NCI-H446 treated with DMSO at 0.1 percent for 48 hours (cell line): ENCODE data around the gene EDA2R.

Experiments
- DNase-seq: peaks from one replicate; lab custom pipeline; 2025; lab: John Stamatoyannopoulos, UW

The EDA2R gene

GRCh38 chrX:66638591-66639500 lies at the start of gene EDA2R:
TSS of gene EDA2R (minus strand) at chrX:66639078. CDS start at chrX:66616020, 23,058 bp downstream.
- no peak for DNase-seq

DNA sequence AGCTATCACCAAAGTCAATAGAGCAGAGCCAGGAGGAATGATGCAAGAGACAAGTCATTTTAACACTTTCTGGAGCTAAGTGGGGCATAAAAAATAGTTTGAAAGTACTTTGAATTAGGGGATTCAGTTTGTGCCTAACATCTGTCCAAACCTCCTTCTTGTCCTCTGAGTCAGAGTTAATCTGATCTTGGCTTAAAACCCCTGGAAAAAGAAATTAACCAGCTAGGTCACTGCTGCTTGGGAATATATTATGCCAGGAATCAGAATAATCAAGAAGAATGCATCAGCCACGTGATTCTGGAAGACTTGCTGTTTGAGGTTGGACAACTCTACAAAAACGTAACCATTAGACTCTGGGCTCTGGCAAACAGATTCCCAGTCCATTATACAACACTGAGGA lies 45.3 kb upstream of the EDA2R start:
- DNase-seq: no peak

- no peak for DNase-seq
Measured at GRCh38 chrX:66680451-66680850, 41.6 kb upstream of the EDA2R start.

- no peak for DNase-seq
Measured at GRCh38 chrX:66677430-66677829, 38.6 kb upstream of the EDA2R start.

DNA sequence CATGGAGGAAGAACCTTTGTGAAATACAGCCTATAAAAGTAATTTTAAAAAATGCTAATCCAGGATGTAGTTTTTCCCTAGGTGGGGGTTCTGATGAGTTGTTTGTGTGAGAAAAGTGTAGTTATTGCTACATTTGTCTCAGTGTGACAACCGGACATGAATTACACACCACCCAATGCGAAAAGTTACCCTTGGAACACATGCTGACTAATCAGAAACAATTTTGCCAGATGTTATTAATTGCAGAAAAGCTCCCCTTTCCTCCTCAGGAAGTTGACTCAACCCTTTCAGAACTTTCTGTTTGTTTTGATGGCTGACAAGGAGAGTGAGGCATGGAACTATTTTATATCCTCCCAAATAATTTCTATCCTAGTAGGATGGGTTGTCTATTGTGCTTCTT lies 38.1 kb upstream of the EDA2R start:
- no peak for DNase-seq

GRCh38 chrX:66676413-66676812 lies 37.5 kb upstream of the EDA2R start:
- no peak for DNase-seq

GRCh38 chrX:66675541-66675940 lies 36.7 kb upstream of the EDA2R start:
- DNase-seq: no peak

- no peak for DNase-seq
Measured at GRCh38 chrX:66674506-66674905, 35.6 kb upstream of the EDA2R start.

DNA sequence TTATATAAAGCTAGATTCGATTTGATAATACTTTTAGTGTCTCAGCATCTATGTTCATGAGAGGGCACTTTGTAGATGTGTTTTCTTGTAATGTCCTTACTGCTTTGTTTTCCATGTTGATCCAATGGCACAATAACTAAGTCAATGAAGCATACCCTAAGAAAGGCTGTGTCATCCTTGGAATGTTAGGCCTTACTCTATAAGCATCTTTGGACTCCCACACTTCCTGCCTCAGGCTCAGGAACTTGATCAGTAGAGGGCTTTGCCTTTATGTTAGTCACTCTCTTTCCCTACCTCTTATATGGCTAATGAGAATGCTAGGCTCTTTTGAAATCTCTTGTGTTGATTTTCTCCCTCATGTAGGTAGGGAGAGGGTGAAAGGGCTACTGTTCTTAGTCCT lies 33.2 kb upstream of the EDA2R start:
- DNase-seq: no peak

GRCh38 chrX:66654411-66654810 lies 15.5 kb upstream of the EDA2R start:
- DNase-seq: no peak

DNA sequence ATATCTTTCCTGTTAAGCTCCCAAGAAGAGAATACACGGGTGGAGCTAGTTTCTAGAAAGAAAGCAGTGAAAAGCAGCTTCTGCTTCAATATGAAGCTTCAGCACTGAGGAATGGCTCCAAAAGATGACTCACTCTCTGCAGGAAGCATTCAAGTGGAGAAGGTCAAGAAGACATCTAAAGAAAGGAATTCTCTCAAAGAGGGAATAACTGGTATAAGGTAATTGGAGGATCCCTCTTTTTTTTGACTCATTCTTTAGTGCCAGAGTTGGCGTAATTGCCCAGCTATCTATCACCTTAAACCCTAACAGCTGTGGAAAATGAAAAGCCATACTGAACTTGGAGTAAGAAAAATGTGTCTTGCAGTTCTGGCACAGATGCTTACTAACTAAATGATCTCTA lies 3.5 kb downstream of the EDA2R start:
- peak; percentile 2 for DNase-seq

GRCh38 chrX:66634272-66634671 lies 4.6 kb downstream of the EDA2R start:
- no peak for DNase-seq

- no peak for DNase-seq
Measured at GRCh38 chrX:66633541-66633940, 5.3 kb downstream of the EDA2R start.

- no peak for DNase-seq
Measured at GRCh38 chrX:66632981-66633380, 5.9 kb downstream of the EDA2R start.

- DNase-seq: no peak
Measured at GRCh38 chrX:66632473-66632872, 6.4 kb downstream of the EDA2R start.

DNA sequence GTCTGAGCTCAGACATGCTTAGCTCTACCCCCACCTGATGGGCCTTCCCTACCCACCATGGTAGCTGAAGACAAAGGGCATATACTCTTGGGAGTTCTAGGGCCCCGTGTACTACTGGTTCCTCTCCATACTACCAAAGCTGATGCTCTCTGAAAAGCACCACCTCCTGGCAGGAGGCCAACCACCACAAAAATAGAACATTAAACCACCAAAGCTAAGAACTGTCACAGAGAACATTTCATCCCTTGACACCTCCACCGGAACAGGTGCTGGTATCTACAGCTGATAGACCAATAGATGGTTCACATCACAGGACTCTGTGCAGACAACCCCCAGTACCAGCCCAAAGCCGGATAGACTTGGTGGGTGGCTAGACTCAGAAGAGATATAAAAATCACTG lies 13.4 kb downstream of the EDA2R start:
- DNase-seq: no peak

DNA sequence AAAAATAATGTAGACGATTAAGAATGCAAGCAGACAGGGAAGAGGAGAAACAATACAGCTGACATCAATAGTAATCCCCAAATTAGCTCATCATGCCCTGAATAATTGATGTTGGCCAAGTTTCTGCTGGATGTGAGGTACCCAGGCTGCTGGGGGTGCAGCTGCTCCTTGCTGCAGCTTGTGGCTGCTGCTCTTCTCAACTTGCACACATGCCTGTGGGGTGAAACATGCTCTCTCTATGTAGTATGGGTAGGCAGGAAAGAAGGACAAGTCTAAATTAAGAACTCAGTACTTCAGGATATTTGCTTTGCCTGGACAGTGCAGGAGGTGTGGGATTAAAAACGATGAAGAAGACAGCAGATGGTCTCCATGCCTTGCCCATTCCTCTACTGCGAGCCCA lies 16.7 kb downstream of the EDA2R start:
- DNase-seq: no peak

DNA sequence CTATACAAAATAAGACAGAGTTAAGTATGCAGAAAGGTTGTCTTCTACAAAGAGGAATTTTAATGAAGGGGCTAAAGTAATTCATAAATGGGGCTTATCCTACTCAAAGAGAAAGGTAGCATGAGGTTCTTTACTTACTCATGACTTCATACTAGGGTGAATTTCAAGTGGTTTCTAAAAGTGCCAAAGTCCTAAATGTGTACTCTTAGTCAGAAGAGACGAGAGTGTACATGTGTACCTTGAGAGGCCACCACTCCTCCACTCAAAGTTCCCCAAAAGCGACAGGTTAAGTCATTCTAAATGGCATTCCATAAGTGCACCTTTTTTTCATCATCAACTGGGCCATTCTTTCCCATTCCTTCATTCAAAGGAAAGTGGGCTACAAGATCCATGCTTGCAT lies 21.9 kb downstream of the EDA2R start:
- no peak for DNase-seq

GRCh38 chrX:66602381-66602938 lies 36.4 kb downstream of the EDA2R start:
- DNase-seq: no peak

GRCh38 chrX:66601522-66601921 lies 37.4 kb downstream of the EDA2R start:
- DNase-seq: no peak

DNA sequence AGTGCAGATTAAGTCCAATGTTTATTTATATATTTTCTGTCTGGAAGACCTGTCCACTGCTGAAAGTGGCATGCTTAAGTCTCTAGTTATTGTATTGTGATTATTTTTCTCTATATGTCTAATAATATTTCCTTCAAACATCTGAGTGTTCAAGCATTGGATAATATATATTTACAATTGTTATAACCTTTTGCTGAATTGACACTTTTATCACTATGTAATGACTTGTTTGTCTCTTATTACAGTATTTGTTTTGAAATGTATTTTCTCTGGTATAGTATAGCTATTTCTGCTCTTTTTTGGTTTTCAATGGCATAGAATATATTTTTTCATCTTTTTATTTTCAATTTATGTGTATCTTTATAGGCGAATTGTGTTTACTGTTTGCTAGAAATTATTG lies 59.7 kb downstream of the EDA2R start:
- no peak for DNase-seq

- no peak for DNase-seq
Measured at GRCh38 chrX:66553973-66554372, 84.9 kb downstream of the EDA2R start.

- DNase-seq: no peak
Measured at GRCh38 chrX:66547847-66548369, 91.0 kb downstream of the EDA2R start.
